GM19455 (cell line): Measurements from ENCODE around the gene TFF2.

Experiments used
- ATAC-seq: cut with Tn5 transposase; IDR thresholded peaks from one replicate; pipeline ENCODE4 v1.9.1; 2021; ENCODE audit not compliant: unreplicated experiment

The TFF2 gene

DNA sequence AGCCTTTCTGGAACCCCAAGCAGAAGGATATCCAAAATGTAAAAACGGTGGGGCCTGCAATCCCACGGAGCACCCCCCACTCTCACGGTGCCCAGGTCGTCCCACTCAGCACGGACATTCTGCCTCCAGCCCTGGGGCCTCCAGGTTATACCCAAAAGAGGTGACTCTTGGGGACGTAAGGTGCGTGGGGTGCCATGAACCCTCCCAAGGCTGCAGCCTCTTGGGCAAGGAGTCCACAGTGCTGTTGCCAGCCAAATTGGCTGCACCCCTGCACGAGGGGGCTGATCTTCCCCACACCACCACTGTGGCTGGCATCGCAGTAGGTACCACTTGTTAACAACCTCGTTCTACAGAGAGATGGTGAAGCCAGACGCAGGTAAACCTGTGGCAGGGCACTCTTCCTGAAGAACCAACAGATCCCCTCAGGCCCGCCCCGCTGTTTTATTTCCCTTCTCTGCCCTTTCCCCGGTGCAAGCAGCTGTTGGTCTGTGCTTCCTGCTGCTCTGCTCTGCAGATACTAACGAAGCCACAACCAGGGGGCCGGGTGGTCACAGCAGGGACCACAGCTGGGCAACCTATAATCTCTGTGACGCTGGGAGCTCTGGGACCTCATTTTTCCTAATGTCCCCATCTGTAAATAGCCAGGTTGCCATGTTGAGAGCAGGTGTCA, 44.3 kb downstream of the TFF2 start:
- no peak for ATAC-seq

DNA sequence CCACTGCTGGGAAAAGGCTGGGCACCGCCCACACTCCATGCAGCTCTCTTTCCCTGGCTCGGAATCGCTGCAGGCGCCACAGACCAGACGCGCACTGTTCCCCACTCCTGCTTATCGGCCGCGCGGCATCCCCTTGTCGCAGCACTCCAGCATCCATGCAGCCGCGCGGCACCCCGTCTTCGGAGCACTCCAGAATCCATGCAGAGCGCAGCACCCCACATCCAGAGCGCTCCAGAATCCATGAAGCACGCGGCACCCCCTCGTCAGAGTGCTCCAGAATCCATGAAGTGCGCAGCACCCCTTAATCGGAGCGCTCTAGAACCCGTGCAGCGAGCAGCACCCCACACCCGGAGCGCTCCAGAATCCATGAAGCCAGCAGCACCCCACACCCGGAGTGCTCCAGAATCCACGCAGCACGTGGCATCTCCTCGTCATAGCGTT, 45.1 kb downstream of the TFF2 start:
- no peak for ATAC-seq

DNA sequence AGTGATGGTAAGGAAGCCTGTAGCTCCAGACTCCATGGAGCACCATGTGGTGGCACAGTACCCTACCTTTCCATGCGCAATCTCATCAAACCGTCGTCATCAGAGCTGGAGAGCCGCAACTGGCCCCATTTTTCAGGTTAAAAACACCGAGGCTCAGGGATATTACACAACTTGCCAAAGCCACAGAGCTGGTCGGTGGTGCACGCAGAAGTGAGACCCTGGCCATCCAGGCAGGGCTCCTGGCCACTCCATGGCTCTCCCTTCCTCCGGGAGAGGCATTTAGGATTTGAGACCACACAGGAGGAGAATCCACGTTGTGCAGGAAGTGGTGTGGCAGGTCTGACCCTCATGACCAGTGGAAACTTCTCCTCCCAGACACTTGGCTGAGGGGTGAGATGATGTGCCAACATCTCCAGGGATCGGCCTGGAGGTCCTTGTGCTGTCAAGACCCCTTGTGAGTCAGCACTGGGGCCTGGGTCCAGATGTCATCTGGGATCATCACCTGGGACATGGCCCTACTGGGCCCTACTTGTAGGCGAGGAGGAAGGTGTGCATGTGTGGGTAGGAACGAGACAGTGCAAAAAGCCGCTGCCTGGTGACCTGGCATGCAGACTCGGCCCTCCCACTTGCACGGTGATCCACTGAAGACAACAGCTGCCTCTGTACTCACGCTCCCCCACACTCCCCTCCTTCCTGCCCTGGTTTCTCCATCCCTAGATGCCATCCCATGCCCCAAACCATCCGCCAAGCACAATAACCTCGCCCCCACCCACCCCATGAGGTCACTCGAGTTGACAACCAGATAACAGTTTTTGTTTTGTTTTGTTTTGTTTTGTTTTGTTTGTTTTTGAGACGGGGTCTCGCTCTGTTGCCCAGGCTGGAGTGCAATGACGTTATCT, 46.0 kb downstream of the TFF2 start:
- no peak for ATAC-seq

GRCh38 chr21:42303443-42303842, 47.4 kb downstream of the TFF2 start:
- no peak for ATAC-seq

- ATAC-seq: no peak
These were observed 48.0 kb downstream of the TFF2 start for GRCh38 chr21:42302794-42303193.

- no peak for ATAC-seq
These were observed 48.6 kb downstream of the TFF2 start for GRCh38 chr21:42302076-42302650.

- ATAC-seq: no peak
These were observed 49.3 kb downstream of the TFF2 start for GRCh38 chr21:42301371-42302075.

DNA sequence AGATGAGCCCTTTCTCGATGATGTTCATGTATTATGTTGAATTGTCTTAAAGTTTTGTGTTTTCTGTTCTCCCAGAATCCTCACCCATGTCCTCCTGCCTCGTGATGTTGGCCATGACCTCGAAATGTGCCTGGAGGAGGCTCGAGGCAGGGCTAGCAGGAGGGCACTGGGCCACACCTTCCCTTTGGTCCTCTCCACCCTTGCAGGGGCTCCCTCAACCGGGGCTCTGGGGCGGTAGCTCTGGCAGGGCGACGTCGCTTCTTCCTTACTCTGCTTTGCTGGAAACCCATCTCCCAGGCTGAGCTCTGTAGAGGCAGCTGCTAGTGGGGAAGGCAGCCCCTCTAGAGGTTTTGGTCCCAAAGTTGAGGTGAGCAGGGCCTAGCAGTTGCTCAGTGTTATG, 49.8 kb downstream of the TFF2 start:
- ATAC-seq: no peak

- no peak for ATAC-seq
These were observed 50.7 kb downstream of the TFF2 start for GRCh38 chr21:42300045-42300583.

GRCh38 chr21:42299324-42300044, 51.3 kb downstream of the TFF2 start:
- no peak for ATAC-seq

DNA sequence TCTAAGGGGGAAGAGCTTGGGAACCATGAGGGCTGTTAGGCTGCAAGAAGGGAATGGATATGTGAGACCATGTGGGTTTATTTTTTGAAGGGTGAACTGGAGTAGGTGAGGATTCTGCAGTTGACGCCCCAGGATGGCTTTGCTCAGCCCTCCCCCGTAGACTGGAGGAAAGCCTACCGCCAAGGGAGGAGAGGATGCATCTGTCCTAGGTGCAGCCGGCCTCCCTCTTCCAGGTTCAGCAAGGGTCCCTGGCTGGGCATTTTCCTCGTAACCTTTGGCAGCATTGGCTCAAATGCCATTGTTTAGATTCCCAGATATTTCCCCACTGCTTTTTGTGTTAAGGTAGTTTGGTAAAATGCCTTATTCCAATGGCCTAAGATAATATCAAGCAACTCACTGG, 52.1 kb downstream of the TFF2 start:
- no peak for ATAC-seq

GRCh38 chr21:42298237-42298636, 52.6 kb downstream of the TFF2 start:
- ATAC-seq: no peak

GRCh38 chr21:42297377-42297776, 53.4 kb downstream of the TFF2 start:
- no peak for ATAC-seq

- ATAC-seq: no peak
These were observed 54.3 kb downstream of the TFF2 start for GRCh38 chr21:42296501-42296900.
